Activated T-cell treated with anti-CD3 and anti-CD28 coated beads for 48 hours (primary cell): ENCODE data around the gene FGF12.

ENCODE experiments used
- DNase-seq: peaks from one replicate; pipeline ENCODE4 v3.0.0-alpha.2; 2020; ENCODE audit warnings: low read depth

FGF12 gene

GRCh38 chr3:192258721-192259120 lies 468.6 kb downstream of the FGF12 start:
- no peak for DNase-seq

DNA sequence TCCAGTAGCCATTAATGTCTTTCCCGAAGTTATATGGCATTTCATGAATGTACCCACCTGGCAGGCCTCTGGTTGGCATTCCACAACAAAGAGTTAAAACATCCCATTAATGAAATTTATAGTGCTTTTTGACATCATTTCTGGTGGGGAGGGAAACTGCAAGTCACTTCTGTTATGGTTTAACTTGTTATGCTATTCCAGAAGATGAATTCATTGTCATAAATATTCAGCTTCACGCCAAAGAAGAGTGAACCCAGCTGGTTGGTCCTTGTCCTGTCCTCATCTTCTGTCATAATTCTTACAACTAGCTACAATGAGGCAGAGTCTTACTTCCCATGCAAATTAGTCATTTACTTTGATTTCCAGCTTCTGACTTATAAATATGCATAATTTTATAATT lies 471.5 kb downstream of the FGF12 start:
- no peak for DNase-seq

- no peak for DNase-seq
Observed at GRCh38 chr3:192253138-192253887, 474.0 kb downstream of the FGF12 start.

- DNase-seq, result no peak
Observed at GRCh38 chr3:192249516-192249915, 477.8 kb downstream of the FGF12 start.

- no peak for DNase-seq
Observed at GRCh38 chr3:192246847-192247559, 480.3 kb downstream of the FGF12 start.

DNA sequence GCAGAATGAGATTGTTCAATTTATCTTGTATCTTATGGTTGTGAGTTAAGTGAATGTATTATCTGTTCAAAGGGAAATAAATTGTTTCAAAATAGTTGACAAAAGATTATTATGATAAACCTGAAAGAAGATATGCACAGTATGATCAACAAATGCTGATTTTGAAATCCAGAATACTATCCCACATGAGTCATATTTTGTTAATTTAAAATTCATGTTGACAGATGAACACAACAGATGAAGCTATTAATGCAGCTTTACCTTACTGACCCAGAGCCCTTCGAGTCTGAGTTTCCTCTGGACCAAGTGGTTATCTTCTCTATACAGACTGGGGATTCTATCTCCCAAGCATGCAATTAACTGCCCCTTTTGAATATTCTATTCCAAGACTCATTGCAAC lies 482.8 kb downstream of the FGF12 start:
- no peak for DNase-seq

DNA sequence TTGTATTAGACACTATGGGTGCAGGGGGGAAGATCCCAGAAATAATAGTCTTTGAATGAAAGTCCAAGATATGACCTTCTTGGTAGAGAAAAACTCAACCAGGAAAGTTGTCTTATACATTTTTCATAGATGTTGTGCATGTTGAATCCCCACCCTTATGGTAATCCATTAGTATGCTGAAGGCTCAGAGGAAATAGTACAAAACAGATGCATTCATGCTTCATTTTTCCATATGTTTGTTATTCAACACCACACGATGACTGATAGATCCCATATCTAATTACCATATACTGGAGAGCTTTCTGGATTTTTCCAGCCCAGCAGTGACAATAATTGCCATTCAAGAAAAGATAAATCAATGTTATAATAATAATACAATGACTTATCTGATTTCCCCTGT lies 487.4 kb downstream of the FGF12 start:
- DNase-seq, result no peak

DNA sequence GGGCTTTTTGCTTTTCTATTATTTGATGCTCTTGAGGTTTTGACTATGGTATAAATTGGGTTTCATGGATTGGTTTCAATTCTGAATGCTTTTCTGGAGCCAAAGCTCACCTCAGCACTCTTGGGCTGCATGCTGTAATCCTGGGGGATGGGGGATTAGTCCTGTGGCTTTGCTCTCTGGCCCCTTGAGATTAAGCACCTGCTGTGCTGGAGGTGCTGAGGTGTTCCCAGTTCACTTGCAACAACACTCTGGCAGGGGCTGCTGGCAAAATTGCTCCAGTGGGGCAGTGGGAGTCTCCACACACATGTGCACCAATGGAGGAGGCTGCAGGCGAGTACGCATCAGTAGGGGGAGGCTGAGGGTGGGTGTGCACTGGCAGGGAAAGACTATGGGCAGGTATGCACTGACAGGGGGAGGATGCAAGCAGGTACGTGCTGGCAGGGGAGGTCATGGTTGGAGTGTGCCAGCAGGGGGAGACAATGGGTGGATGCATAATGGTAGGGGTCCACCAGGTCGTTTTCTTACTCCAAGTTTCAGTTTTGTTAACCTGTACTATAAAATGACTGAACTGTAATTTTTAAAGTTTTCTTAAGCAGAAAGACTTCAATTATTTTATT lies 489.2 kb downstream of the FGF12 start:
- no peak for DNase-seq

DNA sequence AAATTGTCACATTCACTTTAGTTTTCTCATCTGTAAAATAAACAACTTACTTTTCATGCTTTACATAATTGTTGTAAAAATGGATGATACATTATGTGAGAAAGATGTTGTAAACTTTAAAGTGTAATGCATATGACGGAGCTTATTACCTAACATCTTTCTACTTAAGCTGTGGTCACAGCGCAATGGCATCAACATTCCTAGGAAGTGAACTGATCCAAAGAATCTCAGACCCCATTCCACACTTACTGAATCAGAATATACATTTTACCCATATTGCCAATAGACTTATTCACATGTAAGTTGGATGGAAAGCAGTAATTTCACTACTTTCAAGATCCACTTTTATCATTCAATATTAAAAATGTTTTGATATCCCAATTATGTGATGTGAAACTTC lies 497.5 kb downstream of the FGF12 start:
- no peak for DNase-seq

GRCh38 chr3:192224634-192225155 lies 502.6 kb downstream of the FGF12 start:
- no peak for DNase-seq

GRCh38 chr3:192223815-192224214 lies 503.5 kb downstream of the FGF12 start:
- DNase-seq, result no peak

- no peak for DNase-seq
Observed at GRCh38 chr3:192220915-192221314, 506.4 kb downstream of the FGF12 start.

DNA sequence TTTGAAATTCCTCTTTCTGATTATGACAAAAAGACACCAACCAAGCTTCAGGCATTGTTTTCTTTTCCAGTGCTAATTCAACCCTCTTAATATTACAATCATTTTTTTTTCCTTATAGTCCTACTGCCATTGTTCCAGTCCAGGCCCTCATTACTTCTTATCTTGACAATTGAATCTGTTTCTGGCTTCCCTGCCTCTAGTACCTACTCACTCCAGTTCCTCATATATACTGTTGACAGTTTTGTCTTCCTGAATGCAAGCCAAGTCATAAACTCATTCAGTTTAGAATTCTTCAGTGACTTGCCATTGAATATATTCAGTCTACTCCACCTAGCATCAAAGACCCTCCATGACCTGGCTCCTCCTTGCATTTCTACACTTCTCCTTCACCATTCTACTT lies 507.4 kb downstream of the FGF12 start:
- DNase-seq, result no peak

GRCh38 chr3:192216067-192216466 lies 511.3 kb downstream of the FGF12 start:
- DNase-seq, result no peak

DNA sequence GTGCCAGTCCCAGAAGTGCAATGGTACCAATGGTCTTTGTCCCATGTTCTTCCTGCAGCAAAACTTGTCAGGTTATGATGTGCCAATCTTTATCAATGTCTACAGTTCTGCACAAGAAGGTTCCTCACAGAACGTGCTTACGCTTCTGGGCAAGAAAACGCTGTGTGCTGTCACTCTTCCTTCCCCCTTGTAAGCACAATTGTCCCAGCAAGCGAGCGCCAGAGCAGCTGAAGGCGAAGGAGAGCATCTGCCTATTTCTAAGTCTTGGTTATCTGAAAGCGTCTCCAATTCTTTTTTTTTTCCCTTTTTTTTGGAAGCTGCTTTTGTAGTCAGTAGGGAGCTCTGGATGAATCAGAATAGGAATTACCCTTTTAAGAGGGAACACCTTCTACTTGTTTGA lies 514.4 kb downstream of the FGF12 start:
- DNase-seq, result no peak

DNA sequence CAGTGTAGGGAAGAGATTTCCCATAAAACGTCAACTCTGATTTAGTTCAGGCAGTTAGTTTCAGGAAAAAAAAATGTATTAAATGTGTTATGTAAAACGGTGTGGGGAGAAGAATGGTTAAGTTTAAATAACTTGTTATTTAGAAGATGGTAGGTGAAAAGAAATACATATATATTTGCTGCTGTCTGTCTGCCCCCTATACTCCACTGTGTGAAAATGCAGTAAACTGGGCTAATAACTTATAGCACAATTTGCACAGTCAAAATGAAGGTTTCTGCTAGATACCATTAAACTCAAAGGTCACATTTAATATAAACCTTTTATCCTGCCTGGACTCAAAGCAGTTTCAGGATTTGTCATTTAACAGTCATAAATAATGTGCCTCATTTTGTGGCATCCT lies 515.0 kb downstream of the FGF12 start:
- no peak for DNase-seq

DNA sequence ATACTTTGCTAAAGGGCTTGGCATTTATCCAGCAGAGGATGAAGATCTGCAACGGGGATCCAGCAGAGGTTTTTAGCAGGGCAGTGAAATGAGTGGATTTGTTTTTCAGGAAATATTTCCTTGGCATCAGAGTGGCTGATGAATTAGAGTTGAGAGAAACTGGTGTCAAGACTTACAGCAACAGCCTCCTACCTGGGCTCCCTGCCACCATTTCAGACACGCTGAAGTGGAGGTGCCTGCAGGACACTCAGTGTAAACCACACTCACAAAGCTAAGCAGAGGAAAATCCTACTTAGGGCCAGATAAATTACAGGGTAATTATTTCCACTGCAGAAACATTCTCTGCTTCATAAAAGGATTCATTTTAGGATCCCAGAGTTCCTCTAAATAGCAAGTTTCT lies 519.7 kb downstream of the FGF12 start:
- DNase-seq, result no peak

- DNase-seq, result no peak
Observed at GRCh38 chr3:192207239-192207638, 520.1 kb downstream of the FGF12 start.

GRCh38 chr3:192194085-192194484 lies 533.3 kb downstream of the FGF12 start:
- DNase-seq, result no peak

- peak; percentile 25 for DNase-seq
Observed at GRCh38 chr3:192188218-192188835, 539.0 kb downstream of the FGF12 start.

GRCh38 chr3:192187485-192188051 lies 539.8 kb downstream of the FGF12 start:
- no peak for DNase-seq

- no peak for DNase-seq
Observed at GRCh38 chr3:192186498-192186897, 540.8 kb downstream of the FGF12 start.
